LoVo (cell line): ENCODE measurements around the gene CXADR.

Source experiments
- DNase-seq: peaks from one replicate; pipeline ENCODE4 v3.0.0-alpha.2; 2016; ENCODE audit warnings: low spot score

CXADR gene

DNA sequence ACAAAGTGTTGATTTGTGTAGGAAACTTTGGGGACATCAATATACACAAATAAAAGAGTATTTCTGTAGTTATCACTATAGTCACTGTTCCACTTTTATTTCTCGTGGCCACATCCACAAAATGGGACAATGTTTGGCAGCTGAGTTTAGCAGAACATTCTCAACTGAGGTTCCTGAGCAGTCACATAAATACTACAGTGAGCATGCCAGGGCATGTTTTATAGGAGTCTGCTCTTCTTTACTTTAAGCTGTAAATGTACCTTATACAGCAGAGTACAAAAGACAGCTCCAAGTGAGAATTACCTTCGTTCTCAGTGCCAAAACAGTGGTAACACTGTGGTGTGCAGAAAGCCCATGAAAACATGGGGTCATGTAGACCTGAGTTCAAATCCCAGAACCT lies 94.8 kb downstream of the CXADR start:
- DNase-seq: no peak

DNA sequence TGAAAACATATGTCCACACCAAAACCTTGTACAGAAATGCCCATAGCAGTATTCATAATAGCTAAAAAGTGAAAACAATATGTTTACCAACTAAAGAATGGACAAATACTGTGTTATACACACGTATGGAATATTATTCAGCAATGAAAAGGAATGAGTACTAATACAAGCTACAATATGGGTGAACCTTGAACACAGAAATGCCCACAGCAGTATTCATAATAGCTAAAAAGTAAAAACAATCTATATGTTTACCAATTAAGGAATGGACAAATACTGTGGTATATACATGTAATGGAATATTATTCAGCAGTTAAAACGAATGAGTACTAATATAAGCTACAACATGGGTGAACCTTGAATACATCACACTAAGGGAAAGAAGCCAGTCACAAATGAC lies 96.8 kb downstream of the CXADR start:
- no peak for DNase-seq

DNA sequence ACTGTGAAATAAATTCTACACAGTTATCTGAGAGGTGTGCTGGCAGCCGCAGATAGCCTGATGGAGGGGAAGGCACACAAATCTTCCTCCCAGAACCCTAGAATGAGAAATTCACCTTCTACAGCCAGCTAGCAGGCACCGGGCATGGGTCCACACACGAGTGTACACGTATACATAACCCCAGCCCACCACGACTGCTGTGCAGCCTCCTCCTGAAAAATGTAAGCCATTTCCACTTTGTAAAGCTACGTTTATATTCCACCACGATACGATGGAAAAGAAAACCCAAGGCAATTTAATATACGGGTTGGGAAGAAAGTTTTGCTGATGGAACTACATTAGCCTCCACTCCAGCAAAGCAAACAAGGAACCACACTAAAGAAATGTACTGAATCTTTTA lies 98.1 kb downstream of the CXADR start:
- DNase-seq: no peak

DNA sequence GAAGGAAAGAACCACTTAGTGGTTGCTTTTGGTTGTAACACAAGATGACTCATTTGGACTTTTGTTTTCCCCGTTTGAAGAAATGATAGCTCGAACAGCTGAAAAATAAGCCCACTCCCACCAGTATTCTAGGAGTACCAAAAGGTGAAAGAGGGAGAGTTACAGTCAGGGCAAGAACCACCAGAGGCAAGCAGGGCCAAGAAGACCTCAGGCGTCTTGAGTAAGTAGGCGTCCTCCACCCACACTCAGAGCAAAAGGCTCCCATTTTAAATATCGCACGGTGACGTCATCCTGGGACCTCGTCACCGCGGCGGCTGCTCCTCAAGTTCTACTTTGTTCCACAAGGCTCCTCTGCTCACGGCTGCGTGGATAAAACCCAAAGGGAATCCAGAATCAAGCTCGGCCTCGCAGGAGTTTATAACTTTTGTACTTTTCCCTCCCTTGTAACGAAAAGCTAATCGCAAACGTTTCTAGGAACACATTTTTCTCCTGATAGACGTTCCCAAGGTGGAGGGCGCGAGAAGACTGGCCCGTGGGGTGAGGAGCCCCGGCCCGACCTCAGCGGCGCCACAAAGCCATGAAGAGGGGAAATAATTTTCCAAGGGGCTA lies 98.7 kb downstream of the CXADR start:
- peak; percentile 87 for DNase-seq

DNA sequence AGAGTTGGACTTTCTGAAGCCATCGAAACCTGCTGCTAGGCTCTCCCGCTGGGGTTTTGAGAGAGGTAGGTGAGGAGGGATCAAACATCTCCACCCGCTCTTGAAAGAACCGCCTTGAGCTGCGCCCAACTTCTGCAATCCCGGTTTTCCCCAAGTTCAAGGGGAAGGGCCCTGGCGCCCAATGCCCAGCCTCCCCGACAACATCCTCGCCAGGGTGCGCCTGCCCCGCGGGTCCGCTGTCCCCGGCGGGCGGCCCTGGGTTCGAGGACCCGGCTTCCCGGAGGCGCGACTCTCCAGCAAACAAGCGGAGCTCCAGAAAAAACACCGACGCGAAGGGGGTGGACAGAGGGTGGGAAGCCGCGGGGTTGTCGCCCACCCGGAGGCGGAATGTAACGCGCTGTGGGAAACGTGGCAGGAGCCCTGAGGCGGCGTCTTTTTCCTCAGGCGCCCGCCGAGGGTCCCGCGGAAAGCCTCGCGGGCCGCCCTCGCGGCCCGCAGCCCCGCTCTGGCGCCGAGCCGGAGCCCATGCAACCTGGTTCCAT lies 99.3 kb downstream of the CXADR start:
- no peak for DNase-seq

DNA sequence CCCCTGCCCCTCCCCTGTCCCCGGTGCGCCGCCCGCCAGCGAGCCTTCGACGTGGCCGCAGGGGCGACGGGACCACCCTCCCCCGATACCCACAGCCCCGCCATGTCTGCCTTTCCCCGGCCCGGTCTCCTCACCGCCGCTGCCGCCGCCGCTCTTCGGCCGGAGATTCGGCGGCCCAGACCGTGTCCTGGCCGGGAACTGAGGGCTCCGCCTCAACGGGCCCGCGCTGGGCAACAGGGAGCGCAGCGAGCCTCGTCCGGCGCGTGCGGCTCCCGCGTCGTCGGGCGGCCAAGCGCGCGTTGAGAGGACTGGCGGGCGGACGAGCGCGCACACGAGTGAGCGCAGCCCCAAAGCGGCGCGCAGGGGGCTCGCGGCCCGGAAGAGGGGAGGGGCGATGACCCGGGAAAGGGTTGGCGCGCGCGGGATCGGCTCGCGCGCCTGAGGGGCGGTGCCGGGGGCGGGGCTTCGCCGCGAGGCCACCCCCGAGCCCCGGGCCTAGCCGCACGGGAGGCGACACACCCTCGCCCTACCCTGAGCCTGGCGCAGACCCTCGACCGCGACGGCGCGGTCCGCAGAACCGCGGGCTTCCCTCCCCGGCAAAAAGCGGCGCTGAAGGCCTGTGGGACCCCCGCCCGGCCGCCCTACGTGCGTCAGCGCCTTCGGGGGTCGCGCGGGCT lies 99.9 kb downstream of the CXADR start, which contains the start of gene BTG3:
BTG3 (minus strand) TSS at position 337 of the 677 bp plus-strand sequence. CDS start 3,757 bp downstream, outside the sequence.
- DNase-seq: peak; percentile 85

DNA sequence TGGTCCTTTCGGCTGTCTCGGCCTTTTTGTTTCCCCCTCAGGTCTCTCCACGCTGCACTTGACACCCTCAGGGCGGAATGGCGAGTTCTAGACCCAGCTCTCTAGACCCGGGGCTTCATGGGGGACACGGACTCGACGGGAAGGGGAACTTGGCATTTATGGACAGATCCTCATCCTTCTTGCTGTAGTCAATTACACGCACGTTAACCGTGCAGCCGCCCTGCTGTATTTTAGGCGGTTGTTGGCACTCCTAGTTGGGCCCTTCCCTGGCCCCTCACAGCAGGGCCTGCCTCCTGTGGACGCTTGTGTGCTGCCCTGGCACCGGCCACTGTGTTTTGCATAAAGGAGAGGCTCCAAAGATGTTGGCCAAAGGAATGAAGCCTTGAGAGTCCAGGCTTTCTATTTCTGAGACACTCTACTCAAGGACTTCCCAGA lies 100.4 kb downstream of the CXADR start:
- no peak for DNase-seq

DNA sequence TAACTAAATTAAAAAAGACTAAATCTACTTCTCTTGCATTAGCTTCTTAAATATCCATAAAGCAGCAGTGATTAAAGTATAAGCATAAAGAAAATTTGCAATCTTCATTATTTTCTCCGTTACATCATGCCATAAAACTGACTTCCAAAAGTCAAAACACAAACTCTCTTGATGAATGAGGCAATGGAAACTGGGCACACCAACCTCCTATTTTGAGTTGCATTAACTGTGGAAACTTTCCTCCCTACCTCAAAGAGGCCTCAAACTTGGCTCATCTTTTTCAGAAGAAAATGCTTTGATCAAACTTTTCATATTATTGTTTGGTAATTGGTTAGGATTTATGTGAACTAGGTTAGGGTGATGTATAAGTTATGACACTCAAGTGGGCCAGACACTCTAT lies 104.0 kb downstream of the CXADR start:
- DNase-seq: no peak

DNA sequence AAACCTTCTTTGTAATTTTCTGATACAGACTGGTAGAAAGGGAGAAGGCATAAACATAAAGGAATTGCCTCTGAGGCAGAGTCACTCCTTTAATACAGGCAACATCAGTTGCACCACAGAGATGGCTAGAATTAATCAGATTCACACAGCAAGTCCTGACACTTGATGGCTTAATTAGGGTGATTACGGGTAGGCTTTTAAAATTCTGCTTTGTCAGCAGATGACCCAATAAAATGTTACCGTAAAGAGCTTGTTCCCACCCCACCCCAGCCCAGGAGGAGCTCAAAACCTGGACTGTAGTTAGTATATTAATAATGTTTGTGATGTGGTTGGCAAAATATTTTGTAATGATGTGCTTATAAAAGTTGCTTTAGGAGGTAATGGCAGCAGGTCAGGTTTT lies 109.2 kb downstream of the CXADR start:
- DNase-seq: no peak

DNA sequence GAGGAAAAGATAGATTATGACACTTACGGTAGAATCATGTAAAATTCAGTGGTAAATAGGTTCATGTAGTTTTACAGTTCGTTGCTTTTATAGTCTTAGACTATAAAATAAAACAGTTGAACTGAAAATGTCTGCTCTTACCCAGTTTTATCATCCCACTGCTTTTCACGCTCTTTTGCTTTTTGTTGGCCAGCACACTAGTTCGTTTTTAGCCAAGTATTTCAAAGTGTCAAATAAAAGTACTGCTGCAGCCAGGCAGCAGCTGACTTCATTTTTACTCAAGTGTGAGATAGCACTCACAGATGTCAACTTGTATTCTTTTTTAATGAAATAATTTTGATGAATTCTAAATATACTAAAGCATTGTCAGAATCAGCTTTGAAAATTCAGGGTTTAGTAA lies 118.4 kb downstream of the CXADR start:
- DNase-seq: no peak

DNA sequence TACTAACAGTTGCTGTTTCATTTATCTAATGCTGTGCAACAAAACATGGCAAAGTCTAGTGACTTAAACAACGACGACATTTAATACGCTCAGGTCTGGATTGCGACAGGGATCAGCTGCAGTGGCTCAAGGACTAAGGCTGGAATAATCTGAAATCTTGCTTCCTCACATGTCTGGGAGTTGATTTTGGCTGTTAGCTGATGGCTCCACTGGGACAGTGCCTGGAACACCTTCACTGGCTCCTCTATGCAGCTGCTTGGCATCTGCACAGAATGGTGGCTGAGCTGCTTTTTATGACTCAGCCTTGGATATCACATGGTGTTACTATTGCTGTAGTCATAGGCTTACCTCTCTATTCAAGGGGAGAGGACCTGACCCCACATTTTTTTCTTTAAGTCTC lies 123.9 kb downstream of the CXADR start:
- DNase-seq: no peak

DNA sequence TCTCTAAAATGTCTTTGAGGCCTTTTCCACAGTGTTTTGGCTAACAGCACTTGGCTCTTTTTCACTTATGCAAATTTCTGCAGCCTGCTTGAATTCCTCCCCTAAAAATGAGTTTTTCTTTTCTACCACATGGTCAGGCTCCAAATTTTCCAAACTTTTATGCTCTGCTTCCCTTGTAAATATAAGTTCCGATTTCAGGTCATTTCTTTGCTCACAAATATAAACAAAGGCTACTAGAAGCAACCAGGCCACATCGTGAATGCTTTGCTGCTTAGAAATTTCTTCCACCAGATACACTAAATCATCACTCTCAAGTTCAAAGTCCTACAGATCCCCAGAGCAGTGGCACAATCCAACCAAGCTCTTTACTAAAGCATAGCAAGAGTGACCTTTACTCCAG lies 128.0 kb downstream of the CXADR start:
- DNase-seq: no peak
